GM12864 (cell line): ENCODE results near the gene GALNT7.

Experiments used
- DNase-seq: peaks from one replicate; pipeline ENCODE4 v3.0.0-alpha.2; 2011; ENCODE audit warnings: low read depth
- H3K4me3 ChIP-seq: 2 replicates; pipeline ENCODE4 v1.5.1; 2011; ENCODE audit warnings: mild to moderate bottlenecking, low read depth, low read length, control low read depth
- TF ChIP-seq, protein P1 (sequence below): IDR thresholded peaks from 2 replicates; pipeline ENCODE4 v1.5.1; 2011; ENCODE audit warnings: low read depth, mild to moderate bottlenecking, moderate library complexity, low read length, control low read depth, inconsistent platforms; ENCODE audit errors: missing control alignments

Gene GALNT7

GRCh38 chr4:173371292-173372192, 202.9 kb downstream of the GALNT7 start:
- TF ChIP-seq, protein P1, sequence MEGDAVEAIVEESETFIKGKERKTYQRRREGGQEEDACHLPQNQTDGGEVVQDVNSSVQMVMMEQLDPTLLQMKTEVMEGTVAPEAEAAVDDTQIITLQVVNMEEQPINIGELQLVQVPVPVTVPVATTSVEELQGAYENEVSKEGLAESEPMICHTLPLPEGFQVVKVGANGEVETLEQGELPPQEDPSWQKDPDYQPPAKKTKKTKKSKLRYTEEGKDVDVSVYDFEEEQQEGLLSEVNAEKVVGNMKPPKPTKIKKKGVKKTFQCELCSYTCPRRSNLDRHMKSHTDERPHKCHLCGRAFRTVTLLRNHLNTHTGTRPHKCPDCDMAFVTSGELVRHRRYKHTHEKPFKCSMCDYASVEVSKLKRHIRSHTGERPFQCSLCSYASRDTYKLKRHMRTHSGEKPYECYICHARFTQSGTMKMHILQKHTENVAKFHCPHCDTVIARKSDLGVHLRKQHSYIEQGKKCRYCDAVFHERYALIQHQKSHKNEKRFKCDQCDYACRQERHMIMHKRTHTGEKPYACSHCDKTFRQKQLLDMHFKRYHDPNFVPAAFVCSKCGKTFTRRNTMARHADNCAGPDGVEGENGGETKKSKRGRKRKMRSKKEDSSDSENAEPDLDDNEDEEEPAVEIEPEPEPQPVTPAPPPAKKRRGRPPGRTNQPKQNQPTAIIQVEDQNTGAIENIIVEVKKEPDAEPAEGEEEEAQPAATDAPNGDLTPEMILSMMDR = no peak
- no peak for DNase-seq
- H3K4me3 ChIP-seq = peak overlapping the region; percentile 58
